ENCODE results near the gene FAM32A. TPM values are rescaled to one million over a fixed set of nuclear protein-coding genes. Genes with fewer than 3 reads are reported as not detected.

The FAM32A gene
- total RNA-seq, 2 donors from 2014 or later = 71.8 to 80.1 TPM

DNA sequence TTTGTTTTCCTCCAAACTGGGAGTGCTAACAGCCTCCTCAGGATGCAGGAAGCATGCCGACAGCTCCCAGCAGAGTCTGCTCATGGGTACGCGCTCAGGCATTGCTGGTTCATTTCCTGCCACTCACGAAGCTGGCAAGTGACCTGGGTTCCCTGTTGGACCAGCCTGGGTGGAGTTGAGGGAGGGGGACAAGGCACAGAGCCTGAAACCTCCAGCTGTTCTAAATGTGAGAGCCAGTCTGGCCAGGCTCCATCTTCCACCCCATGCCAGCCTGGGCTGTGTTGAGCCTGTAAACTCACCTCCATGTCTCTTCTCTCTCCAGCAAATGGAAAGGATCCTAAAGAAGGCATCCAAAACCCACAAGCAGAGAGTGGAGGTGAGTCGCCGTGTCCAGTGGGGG, 5.0 kb downstream of the FAM32A start:
- H3K27ac Mint-ChIP-seq = no peak overlapping the region
- no peaks in the 10 kb centered on the region for H3K27me3 ChIP-seq (ENCODE audit: control insufficient read depth, insufficient read depth, low read length, poor library complexity, severe bottlenecking)
- H3K4me1 Mint-ChIP-seq = peaks cover 5% of the 10 kb centered on the region
- H3K9me3 Mint-ChIP-seq = no peaks in the 10 kb centered on the region
- WGBS, 2 experiments (ENCODE audit: insufficient coverage in 1 of 2, insufficient read length in 1 of 2) = 95 to 97% methylated on average over 4 to 6 of the region's 6 CpGs
- no peaks in the 10 kb centered on the region for H3K4me1 ChIP-seq (ENCODE audit: control insufficient read depth, insufficient read depth, low read length)
- no peak for DNase-seq
- H3K4me3 Mint-ChIP-seq = no peak overlapping the region
- H3K27ac ChIP-seq (ENCODE audit: low read depth, low read length) = no peak overlapping the region
- TF ChIP-seq, protein P1, sequence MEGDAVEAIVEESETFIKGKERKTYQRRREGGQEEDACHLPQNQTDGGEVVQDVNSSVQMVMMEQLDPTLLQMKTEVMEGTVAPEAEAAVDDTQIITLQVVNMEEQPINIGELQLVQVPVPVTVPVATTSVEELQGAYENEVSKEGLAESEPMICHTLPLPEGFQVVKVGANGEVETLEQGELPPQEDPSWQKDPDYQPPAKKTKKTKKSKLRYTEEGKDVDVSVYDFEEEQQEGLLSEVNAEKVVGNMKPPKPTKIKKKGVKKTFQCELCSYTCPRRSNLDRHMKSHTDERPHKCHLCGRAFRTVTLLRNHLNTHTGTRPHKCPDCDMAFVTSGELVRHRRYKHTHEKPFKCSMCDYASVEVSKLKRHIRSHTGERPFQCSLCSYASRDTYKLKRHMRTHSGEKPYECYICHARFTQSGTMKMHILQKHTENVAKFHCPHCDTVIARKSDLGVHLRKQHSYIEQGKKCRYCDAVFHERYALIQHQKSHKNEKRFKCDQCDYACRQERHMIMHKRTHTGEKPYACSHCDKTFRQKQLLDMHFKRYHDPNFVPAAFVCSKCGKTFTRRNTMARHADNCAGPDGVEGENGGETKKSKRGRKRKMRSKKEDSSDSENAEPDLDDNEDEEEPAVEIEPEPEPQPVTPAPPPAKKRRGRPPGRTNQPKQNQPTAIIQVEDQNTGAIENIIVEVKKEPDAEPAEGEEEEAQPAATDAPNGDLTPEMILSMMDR (conservative IDR thresholded peaks at IDR 0.05) = no peak
- H3K9me3 ChIP-seq (ENCODE audit: control insufficient read depth, low read length) = no peaks in the 10 kb centered on the region
- H3K36me3 Mint-ChIP-seq (ENCODE audit: low read depth) = peaks cover 57% of the 10 kb centered on the region
- H3K27me3 Mint-ChIP-seq (ENCODE audit: insufficient read depth) = no peaks in the 10 kb centered on the region
- no peak overlapping the region for H3K9ac ChIP-seq (ENCODE audit: extremely low read depth, low read length, poor library complexity, severe bottlenecking)
- H3K36me3 ChIP-seq (ENCODE audit: control insufficient read depth, insufficient read depth, low read length) = peaks cover 43% of the 10 kb centered on the region
- H3K4me3 ChIP-seq (ENCODE audit: low read length) = no peak overlapping the region

DNA sequence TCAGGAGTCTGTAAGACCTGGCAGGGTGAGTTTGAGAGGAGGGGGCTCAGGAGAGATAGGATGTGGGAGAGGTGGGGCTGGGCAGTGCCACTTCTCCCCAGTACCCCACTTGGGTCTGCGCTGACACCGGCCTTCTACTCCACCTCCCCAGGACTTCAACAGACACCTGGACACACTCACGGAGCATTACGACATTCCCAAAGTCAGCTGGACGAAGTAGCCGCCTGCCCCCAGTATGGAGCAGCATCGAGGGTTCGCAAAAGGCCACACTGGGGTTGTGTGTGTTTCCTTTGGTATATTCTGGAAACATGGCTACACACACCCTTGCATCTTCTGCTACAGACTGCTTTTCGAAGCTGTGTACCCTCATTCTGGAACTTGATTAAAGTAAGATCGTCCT, 5.5 kb downstream of the FAM32A start:
- Histone ChIP-seq H3K27ac (ENCODE audit: low read depth, low read length) (no peak overlapping the region), H3K4me3 (ENCODE audit: low read length) (no peak overlapping the region), H3K36me3 (ENCODE audit: control insufficient read depth, insufficient read depth, low read length) (peaks cover 43% of the 10 kb centered on the region), H3K4me1 (ENCODE audit: control insufficient read depth, insufficient read depth, low read length) (no peaks in the 10 kb centered on the region), H3K9me3 (ENCODE audit: control insufficient read depth, low read length) (no peaks in the 10 kb centered on the region), H3K27me3 (ENCODE audit: control insufficient read depth, insufficient read depth, low read length, poor library complexity, severe bottlenecking) (no peaks in the 10 kb centered on the region), H3K9ac (ENCODE audit: extremely low read depth, low read length, poor library complexity, severe bottlenecking) (no peak overlapping the region)
- Mint-ChIP-seq H3K4me1 (peaks cover 5% of the 10 kb centered on the region), H3K27ac (no peak overlapping the region), H3K36me3 (ENCODE audit: low read depth) (peaks cover 57% of the 10 kb centered on the region), H3K27me3 (ENCODE audit: insufficient read depth) (no peaks in the 10 kb centered on the region), H3K4me3 (no peak overlapping the region), H3K9me3 (no peaks in the 10 kb centered on the region)
- TF ChIP-seq, protein P1 (conservative IDR thresholded peaks at IDR 0.05) = no peak
- DNase-seq = no peak
- 90 to 97% methylated on average over 5 to 10 of the region's 10 CpGs for whole genome bisulfite sequencing, 2 experiments (ENCODE audit: insufficient coverage in 1 of 2, insufficient read length in 1 of 2)

DNA sequence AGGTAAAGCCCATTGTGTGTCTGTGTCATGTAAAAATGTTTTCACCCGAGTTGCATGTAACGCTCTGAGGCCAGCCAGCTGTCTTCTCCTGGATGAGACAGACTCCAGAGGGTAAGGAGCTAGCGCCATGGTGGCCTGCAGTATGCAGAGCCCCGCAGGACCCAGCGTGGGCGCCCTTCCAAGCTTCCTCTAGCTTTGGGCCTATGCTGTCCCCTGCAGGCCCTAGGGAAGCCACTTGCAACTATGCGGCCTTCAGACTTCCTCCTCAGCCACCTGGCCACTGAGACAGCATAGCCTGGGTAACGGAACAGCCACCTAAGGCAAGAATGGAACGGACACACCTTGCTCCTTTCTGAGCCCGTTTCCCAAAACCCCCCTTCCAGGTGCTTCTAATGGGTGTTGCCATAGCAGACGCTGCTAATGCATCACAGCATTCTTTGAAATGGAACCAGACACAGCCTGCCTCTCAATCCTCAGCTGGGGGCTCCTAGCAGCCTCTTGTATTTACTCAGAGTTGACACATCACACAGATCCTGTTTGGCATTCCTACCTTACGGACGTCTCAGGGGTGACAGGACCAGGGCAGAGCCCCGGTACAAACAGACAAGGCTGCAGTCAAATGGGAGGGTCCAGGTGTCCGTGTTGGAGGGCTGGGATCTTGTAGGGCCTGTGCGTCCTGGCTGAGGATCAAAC, 6.2 kb downstream of the FAM32A start:
- no peak overlapping the region for H3K27ac ChIP-seq (ENCODE audit: low read depth, low read length)
- no peaks in the 10 kb centered on the region for H3K27me3 Mint-ChIP-seq (ENCODE audit: insufficient read depth)
- H3K4me1 Mint-ChIP-seq = peaks cover 9% of the 10 kb centered on the region
- TF ChIP-seq, protein P1 (conservative IDR thresholded peaks at IDR 0.05) = peak; percentile 37
- H3K27ac Mint-ChIP-seq = no peak overlapping the region
- H3K27me3 ChIP-seq (ENCODE audit: control insufficient read depth, insufficient read depth, low read length, poor library complexity, severe bottlenecking) = no peaks in the 10 kb centered on the region
- H3K9me3 ChIP-seq (ENCODE audit: control insufficient read depth, low read length) = no peaks in the 10 kb centered on the region
- no peaks in the 10 kb centered on the region for H3K9me3 Mint-ChIP-seq
- WGBS, 2 experiments (ENCODE audit: insufficient coverage in 1 of 2, insufficient read length in 1 of 2) = 91 to 97% methylated on average over 15 to 16 of the region's 16 CpGs
- H3K9ac ChIP-seq (ENCODE audit: extremely low read depth, low read length, poor library complexity, severe bottlenecking) = no peak overlapping the region
- H3K36me3 Mint-ChIP-seq (ENCODE audit: low read depth) = peaks cover 56% of the 10 kb centered on the region
- no peak overlapping the region for H3K4me3 ChIP-seq (ENCODE audit: low read length)
- peak; percentile 54 for DNase-seq
- peaks cover 4% of the 10 kb centered on the region for H3K4me1 ChIP-seq (ENCODE audit: control insufficient read depth, insufficient read depth, low read length)
- peaks cover 43% of the 10 kb centered on the region for H3K36me3 ChIP-seq (ENCODE audit: control insufficient read depth, insufficient read depth, low read length)
- no peak overlapping the region for H3K4me3 Mint-ChIP-seq
